ENCODE results near the gene OR5AL1.

DNA sequence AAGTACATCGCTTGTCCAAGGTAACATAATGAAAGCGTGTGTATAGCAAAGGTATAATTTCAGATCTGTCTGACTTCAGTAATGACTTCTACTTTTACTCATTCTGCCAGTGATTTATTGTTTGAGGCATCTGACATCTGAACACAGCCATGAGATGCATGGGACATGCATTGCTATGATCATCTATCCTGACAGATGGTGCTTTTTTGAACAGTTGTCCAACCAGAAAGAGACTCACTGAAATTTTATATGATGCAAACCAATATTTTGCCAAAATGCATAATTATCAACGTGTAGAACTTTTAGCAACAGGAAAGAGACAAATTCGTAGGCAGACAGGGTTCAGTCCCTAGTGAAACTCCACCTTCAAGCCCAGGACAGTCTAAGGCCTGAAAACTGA is 41.0 kb downstream of the OR5AL1 start:
- TF ChIP-seq, protein P1, sequence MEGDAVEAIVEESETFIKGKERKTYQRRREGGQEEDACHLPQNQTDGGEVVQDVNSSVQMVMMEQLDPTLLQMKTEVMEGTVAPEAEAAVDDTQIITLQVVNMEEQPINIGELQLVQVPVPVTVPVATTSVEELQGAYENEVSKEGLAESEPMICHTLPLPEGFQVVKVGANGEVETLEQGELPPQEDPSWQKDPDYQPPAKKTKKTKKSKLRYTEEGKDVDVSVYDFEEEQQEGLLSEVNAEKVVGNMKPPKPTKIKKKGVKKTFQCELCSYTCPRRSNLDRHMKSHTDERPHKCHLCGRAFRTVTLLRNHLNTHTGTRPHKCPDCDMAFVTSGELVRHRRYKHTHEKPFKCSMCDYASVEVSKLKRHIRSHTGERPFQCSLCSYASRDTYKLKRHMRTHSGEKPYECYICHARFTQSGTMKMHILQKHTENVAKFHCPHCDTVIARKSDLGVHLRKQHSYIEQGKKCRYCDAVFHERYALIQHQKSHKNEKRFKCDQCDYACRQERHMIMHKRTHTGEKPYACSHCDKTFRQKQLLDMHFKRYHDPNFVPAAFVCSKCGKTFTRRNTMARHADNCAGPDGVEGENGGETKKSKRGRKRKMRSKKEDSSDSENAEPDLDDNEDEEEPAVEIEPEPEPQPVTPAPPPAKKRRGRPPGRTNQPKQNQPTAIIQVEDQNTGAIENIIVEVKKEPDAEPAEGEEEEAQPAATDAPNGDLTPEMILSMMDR (IDR thresholded peaks at IDR 0.05): no peak
- no peak for TF ChIP-seq POLR2A (IDR thresholded peaks at IDR 0.05)

Data from body of pancreas (tissue), 4 donors.